ENCODE results near the gene ATP6V0A1.
"Not testable (repeated sequence)": the region's sequence is repeated elsewhere in the genome, so short reads cannot be mapped to it uniquely, and the experiment has no call there.

The ATP6V0A1 gene

DNA sequence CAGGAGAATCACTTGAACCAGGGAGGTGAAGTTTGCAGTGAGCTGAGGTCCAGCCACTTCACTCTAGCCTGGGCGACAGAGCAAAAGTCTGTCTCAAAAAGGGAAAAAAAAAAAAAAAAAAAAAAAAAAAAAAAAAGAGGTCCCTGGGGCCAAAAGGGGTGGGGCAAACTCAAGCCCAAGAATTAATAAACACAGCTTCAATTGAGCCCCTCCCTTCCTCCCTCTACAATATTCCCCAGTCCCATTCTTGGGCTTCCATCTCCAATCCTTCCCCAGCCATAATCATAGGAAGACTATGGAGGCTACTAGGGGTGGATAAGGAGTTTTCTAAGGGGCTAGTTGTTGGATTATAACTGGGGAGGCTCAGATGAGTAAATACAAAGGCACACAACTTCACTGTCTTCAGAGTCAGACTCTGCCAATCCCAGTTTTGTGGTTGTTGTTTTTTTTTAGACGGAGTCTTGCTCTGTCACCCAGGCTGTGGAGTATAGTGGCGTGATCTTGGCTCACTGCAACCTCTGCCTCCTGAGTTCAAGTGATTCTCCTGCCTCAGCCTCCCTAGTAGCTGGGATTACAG is 45.1 kb upstream of the ATP6V0A1 start:
- H3K4me1 ChIP-seq: peaks cover 12 to 100% (median 88%) of the 10 kb centered on the region in 4 donors
- H3K27ac ChIP-seq: peak overlapping the region; percentile 98 to 100

DNA sequence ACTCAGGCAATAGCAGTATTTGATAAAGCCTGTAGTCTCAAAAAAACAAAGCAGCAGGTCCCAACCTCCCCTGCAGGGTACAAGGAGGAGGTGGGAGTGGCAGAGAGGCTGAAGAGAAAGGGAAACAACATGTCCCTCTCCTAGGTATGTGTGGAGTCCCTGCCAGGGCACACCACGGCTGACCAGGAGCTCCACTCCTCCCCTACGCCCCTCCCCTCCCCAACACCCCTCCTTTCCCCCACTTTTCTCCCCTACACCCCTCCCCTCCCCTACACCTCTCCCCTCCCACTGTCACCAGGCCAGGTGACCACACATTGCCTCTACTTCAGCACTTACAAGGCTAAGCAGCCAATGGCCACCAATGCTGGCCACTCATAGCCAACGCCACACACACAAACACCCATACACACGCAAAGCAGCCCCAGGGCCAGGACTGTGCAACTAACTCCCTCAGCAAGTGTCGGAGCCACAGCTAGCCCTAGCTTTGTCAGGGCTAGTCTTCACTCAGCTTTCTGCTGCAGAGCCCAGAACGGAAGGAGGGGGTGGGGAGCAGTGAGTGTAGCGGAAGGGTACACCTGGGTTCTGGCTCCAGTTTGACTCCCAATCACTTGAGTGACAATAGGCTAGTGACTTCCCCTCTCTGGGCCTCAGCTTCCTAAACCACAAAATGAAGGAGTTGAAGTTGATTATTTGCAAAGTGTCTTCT is 43.8 kb upstream of the ATP6V0A1 start:
- H3K27me3 ChIP-seq: no peaks in the 10 kb centered on the region
- no peaks in the 10 kb centered on the region for H3K9me3 ChIP-seq
- H3K4me3 ChIP-seq: peak overlapping the region; percentile 6 to 29
- peak overlapping the region; percentile 98 to 100 for H3K27ac ChIP-seq
- H3K36me3 ChIP-seq: no peaks in the 10 kb centered on the region
- intact Hi-C loops (cut with DNase I; ENCODE audit: low total_unique reads): no loop called here
- TF ChIP-seq, protein P1, sequence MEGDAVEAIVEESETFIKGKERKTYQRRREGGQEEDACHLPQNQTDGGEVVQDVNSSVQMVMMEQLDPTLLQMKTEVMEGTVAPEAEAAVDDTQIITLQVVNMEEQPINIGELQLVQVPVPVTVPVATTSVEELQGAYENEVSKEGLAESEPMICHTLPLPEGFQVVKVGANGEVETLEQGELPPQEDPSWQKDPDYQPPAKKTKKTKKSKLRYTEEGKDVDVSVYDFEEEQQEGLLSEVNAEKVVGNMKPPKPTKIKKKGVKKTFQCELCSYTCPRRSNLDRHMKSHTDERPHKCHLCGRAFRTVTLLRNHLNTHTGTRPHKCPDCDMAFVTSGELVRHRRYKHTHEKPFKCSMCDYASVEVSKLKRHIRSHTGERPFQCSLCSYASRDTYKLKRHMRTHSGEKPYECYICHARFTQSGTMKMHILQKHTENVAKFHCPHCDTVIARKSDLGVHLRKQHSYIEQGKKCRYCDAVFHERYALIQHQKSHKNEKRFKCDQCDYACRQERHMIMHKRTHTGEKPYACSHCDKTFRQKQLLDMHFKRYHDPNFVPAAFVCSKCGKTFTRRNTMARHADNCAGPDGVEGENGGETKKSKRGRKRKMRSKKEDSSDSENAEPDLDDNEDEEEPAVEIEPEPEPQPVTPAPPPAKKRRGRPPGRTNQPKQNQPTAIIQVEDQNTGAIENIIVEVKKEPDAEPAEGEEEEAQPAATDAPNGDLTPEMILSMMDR (IDR thresholded peaks at IDR 0.05): no peak
- peaks cover 9 to 100% (median 88%) of the 10 kb centered on the region in 4 donors for H3K4me1 ChIP-seq
- DNase-seq: peak in 1 of 2 donors; percentile 24

More for the DNA sequence above, 45.1 kb upstream of the ATP6V0A1 start:
- Histone ChIP-seq H3K27me3 (no peaks in the 10 kb centered on the region), H3K4me3 (no peak overlapping the region), H3K9me3 (no peaks in the 10 kb centered on the region), H3K36me3 (no peaks in the 10 kb centered on the region)
- intact Hi-C loops (cut with DNase I; ENCODE audit: low total_unique reads): no loop called here
- no peak for DNase-seq
- TF ChIP-seq, protein P1 (IDR thresholded peaks at IDR 0.05): no peak

DNA sequence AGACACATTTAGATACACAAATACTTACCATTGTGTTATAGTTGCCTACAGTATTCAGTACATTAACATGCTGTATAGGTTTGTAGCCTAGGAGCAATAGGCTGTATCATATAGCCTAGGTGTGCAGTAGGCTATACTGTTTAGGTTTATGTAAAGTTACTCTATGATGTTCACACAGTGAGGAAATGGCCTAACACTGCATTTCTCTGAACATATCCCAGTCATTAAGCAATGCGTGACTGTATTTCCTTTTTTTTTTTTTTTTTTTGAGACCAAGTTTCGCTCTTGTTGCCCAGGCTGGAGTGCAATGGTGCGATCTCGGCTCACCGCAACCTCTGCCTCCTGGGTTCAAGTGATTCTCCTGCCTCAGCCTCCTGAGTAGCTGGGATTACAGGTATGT is 40.7 kb upstream of the ATP6V0A1 start:
- Histone ChIP-seq H3K4me3 (peak overlapping the region; percentile 12 to 14), H3K27ac (peak overlapping the region; percentile 98 to 100), H3K4me1 (peaks cover 0 to 80% (median 72%) of the 10 kb centered on the region in 4 donors)
- H3K9me3 ChIP-seq; intact Hi-C loops (cut with DNase I; ENCODE audit: low total_unique reads); DNase-seq; H3K27me3 ChIP-seq; H3K36me3 ChIP-seq: not testable (repeated sequence)

DNA sequence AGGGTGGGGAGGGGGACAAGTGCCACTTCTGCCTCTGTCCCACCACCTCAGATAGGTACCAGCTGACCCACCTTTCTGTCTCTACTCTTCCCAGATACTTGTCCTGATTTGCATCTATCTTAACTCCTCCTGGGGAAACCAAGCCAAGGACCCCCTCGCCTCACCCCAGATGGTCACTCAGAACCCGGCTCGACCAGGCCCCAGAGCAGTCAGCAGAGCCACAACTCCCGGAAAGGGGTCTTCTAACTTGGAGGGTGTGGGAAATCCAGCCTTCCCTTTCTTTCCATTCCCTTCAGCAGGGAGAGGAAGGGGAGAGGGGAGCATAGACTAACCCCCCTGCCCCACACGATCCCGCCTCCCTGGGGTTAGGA is 37.6 kb upstream of the ATP6V0A1 start:
- H3K27ac ChIP-seq: peak overlapping the region; percentile 98 to 100
- H3K4me3 ChIP-seq: peak overlapping the region; percentile 86 to 99
- no peaks in the 10 kb centered on the region for H3K9me3 ChIP-seq
- H3K4me1 ChIP-seq: peaks cover 0 to 72% (median 51%) of the 10 kb centered on the region in 4 donors
- no peaks in the 10 kb centered on the region for H3K27me3 ChIP-seq
- H3K36me3 ChIP-seq: no peaks in the 10 kb centered on the region
- intact Hi-C loops (cut with DNase I; ENCODE audit: low total_unique reads): loop anchor here (5.0 kb wide), 1 partner anchor 101 kb away; no protein-coding TSS in a partner anchor
- no peak for DNase-seq
- TF ChIP-seq, protein P1 (IDR thresholded peaks at IDR 0.05): no peak

DNA sequence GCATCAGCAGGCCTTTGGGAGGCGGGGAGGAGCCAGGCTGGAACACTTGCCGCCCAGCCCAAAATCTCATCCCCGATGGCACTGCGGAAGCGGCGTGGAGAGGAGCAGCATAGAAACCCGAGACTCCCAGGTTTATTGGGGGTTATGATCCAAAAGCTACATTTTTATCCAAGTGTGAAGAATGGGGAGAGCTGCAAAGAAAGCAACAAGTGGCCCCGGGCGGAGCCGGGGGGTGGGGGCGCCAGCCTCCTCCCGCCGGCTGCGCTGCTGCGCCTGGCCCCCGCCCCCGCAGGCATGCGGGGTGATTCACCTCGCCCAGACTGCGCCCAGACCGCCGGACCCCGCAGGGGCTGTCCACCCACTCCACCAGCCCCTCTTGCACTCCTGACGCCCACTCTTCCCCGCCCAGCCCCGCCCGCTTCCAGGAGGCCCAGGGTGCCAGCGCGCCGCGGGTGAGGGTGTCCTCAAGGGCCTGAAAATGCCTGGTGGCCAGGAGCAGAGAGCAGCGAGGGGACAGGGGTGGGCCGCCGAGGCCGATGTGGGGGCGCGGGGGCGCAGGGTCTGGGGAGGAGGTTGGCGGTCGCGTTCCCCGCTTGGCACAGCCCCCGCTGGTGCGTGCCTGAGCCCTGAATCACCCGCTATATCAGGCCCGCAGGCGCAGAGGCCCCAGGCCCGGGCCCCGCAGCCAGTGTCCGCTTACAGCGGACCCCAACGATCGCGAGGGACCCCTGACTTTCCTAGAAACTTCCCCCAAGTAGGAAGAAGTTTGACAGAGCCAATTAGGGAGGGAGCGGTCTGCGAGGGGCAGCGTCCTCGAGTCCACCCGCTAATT is 37.0 kb upstream of the ATP6V0A1 start:
- peak overlapping the region; percentile 86 to 99 for H3K4me3 ChIP-seq
- peak overlapping the region; percentile 98 to 100 for H3K27ac ChIP-seq
- intact Hi-C loops (cut with DNase I; ENCODE audit: low total_unique reads): loop anchor here (5.0 kb wide), 1 partner anchor 101 kb away; no protein-coding TSS in a partner anchor
- peaks cover 0 to 66% (median 46%) of the 10 kb centered on the region in 4 donors for H3K4me1 ChIP-seq
- peak; percentile 58 to 84 for DNase-seq
- no peaks in the 10 kb centered on the region for H3K27me3 ChIP-seq
- TF ChIP-seq, protein P1 (IDR thresholded peaks at IDR 0.05): no peak
- H3K9me3 ChIP-seq: no peaks in the 10 kb centered on the region
- no peaks in the 10 kb centered on the region for H3K36me3 ChIP-seq

Data from tibial artery (tissue), 4 donors.